Liver (tissue), 9 donors: Measurements from ENCODE around the gene LRRC46. TPM values are rescaled to one million over a fixed set of nuclear protein-coding genes. Genes with fewer than 3 reads are reported as not detected.

Experiments
- DNase-seq: peaks from one replicate; pipeline ENCODE4 v3.0.0-alpha.2; 2017; ENCODE audit warnings: low spot score
- H3K27ac ChIP-seq, 2 donors: one replicate each; pipeline ENCODE4 v1.7.0; 2013; ENCODE audit warnings: inconsistent platforms in 2 of 2, low read length in 2 of 2, control low read depth in 1 of 2, low read depth in 1 of 2, mild to moderate bottlenecking in 1 of 2
- H3K27me3 ChIP-seq, 4 donors: one replicate each; pipeline versions ENCODE4 v1.6.1 to v1.7.0; 2013; ENCODE audit warnings: low read length in 3 of 4, inconsistent platforms in 1 of 4, mild to moderate bottlenecking in 1 of 4, moderate library complexity in 1 of 4; ENCODE audit not compliant: control insufficient read depth in 4 of 4, insufficient read depth in 4 of 4
- H3K36me3 ChIP-seq, 4 donors: one replicate each; pipeline versions ENCODE4 v1.6.1 to v1.7.0; 2013; ENCODE audit warnings: low read length in 3 of 4, mild to moderate bottlenecking in 3 of 4, low read depth in 1 of 4, moderate library complexity in 1 of 4; ENCODE audit not compliant: control insufficient read depth in 4 of 4, insufficient read depth in 3 of 4
- H3K4me1 ChIP-seq, 4 donors: one replicate each; pipeline versions ENCODE4 v1.6.1 to v1.7.0; 2013; ENCODE audit warnings: low read length in 3 of 4, mild to moderate bottlenecking in 3 of 4, moderate library complexity in 1 of 4; ENCODE audit not compliant: control insufficient read depth in 4 of 4, insufficient read depth in 4 of 4
- H3K4me3 ChIP-seq, 3 donors: one replicate each; pipeline versions ENCODE4 v1.6.1 to v1.7.0; 2013; ENCODE audit warnings: low read length in 3 of 3, control low read depth in 1 of 3, low read depth in 1 of 3, mild to moderate bottlenecking in 1 of 3
- H3K9ac ChIP-seq, 2 donors: one replicate each; pipeline ENCODE4 v1.7.0; 2013; ENCODE audit warnings: low read length in 2 of 2, mild to moderate bottlenecking in 2 of 2, moderate library complexity in 2 of 2, control low read depth in 1 of 2, low read depth in 1 of 2
- H3K9me3 ChIP-seq, 4 donors: one replicate each; pipeline versions ENCODE4 v1.6.1 to v1.7.0; 2013; ENCODE audit warnings: low read length in 3 of 4; ENCODE audit not compliant: control insufficient read depth in 4 of 4
- ATF3 ChIP-seq: IDR thresholded peaks from 2 replicates; pipeline ENCODE4 v1.6.1; 2016; ENCODE audit warnings: antibody characterized with exemption
- CTCF ChIP-seq: fragments of 150-350 bp; IDR thresholded peaks from 2 replicates; pipeline ENCODE4 v1.5.1; 2017; ENCODE audit warnings: improper control_type of control experiment, low read depth, low read length; ENCODE audit not compliant: missing input control
- EGR1 ChIP-seq, 2 donors: IDR thresholded peaks; 2 replicates each; pipeline ENCODE4 v1.6.1; 2016 to 2018; ENCODE audit warnings: antibody characterized with exemption in 2 of 2, low read depth in 2 of 2
- FOXA1 ChIP-seq: IDR thresholded peaks from 2 replicates; pipeline ENCODE4 v1.6.1; 2016; ENCODE audit warnings: antibody characterized with exemption
- FOXA2 ChIP-seq: IDR thresholded peaks from 2 replicates; pipeline ENCODE4 v1.6.1; 2016; ENCODE audit warnings: antibody characterized with exemption
- GABPA ChIP-seq, 2 donors: IDR thresholded peaks in 1 of 2; conservative IDR thresholded peaks in 1 of 2; 2 replicates each; pipeline ENCODE4 v1.6.1; 2016; ENCODE audit warnings: antibody characterized with exemption in 2 of 2, mild to moderate bottlenecking in 1 of 2, moderate library complexity in 1 of 2
- HNF4A ChIP-seq, 2 donors: conservative IDR thresholded peaks; 2 replicates each; pipeline ENCODE4 v1.6.1; 2016; ENCODE audit warnings: antibody characterized with exemption in 2 of 2, mild to moderate bottlenecking in 2 of 2
- HNF4G ChIP-seq: IDR thresholded peaks from 2 replicates; pipeline ENCODE4 v1.6.1; 2016; ENCODE audit warnings: antibody characterized with exemption
- JUND ChIP-seq, 2 donors: IDR thresholded peaks; 2 replicates each; pipeline ENCODE4 v1.6.1; 2016; ENCODE audit warnings: antibody characterized with exemption in 2 of 2
- MAX ChIP-seq: IDR thresholded peaks from 2 replicates; pipeline ENCODE4 v1.6.1; 2016; ENCODE audit warnings: antibody characterized with exemption
- NR2F2 ChIP-seq: IDR thresholded peaks from 2 replicates; pipeline ENCODE4 v1.6.1; 2016; ENCODE audit warnings: antibody characterized with exemption
- RAD21 ChIP-seq, 2 donors: IDR thresholded peaks; 2 replicates each; pipeline ENCODE4 v1.6.1; 2016; ENCODE audit warnings: antibody characterized with exemption in 2 of 2, mild to moderate bottlenecking in 2 of 2
- REST ChIP-seq: IDR thresholded peaks from 2 replicates; pipeline ENCODE4 v1.6.1; 2016; ENCODE audit warnings: antibody characterized with exemption, mild to moderate bottlenecking
- RXRA ChIP-seq, 2 donors: IDR thresholded peaks; 2 replicates each; pipeline ENCODE4 v1.6.1; 2017 to 2018; ENCODE audit warnings: antibody characterized with exemption in 2 of 2, mild to moderate bottlenecking in 1 of 2
- SP1 ChIP-seq: IDR thresholded peaks from 2 replicates; pipeline ENCODE4 v1.6.1; 2018; ENCODE audit warnings: antibody characterized with exemption, mild to moderate bottlenecking
- TAF1 ChIP-seq: conservative IDR thresholded peaks from 2 replicates; pipeline ENCODE4 v1.6.1; 2016; ENCODE audit warnings: antibody characterized with exemption, mild to moderate bottlenecking
- YY1 ChIP-seq: IDR thresholded peaks from 2 replicates; pipeline ENCODE4 v1.6.1; 2016; ENCODE audit warnings: antibody characterized with exemption, mild to moderate bottlenecking
- ZBTB33 ChIP-seq: IDR thresholded peaks from 2 replicates; pipeline ENCODE4 v1.6.1; 2016; ENCODE audit warnings: antibody characterized with exemption
- WGBS: extraction: QIAGEN DNeasy Blood & Tissue Kit; methylation state at CpG from one replicate; pipeline ENCODE4 v1.1.7; 2013; 5-methylcytosine and 5-hydroxymethylcytosine counted together
- polyA plus RNA-seq, 2 donors: library from polyadenylated mRNA; stranded (reverse) in 1 of 2; unstranded in 1 of 2; fragments of 200-250 nt in 1 of 2; fragments of >200 nt in 1 of 2; fragmentation: Nextera tagmentation in 1 of 2; extraction: Ambion mirVana in 1 of 2; gene quantifications; one replicate each; pipeline versions ENCODE4 v1.2.1 to v1.2.3, GENCODE V29; 2013 to 2015
- total RNA-seq, 2 donors: library from RNA; depleted of rRNA; stranded (reverse); fragments of >200 nt; gene quantifications; one replicate each; pipeline ENCODE4 v1.2.3, GENCODE V29; 2014
- donor health status: healthy.
- donor health status: healthy.
- donor health status: healthy.
- donor health status: healthy.
- donor health status: healthy.

LRRC46 gene
- total and polyA plus RNA-seq, 4 donors, result under 0.01 to 0.43 (median 0.32) TPM

- Histone ChIP-seq H3K27ac (no peak overlapping the region), H3K9me3 (no peaks in the 10 kb centered on the region), H3K27me3 (peaks cover 0 to 23% (median 12%) of the 10 kb centered on the region in 4 donors), H3K9ac (no peak overlapping the region), H3K4me1 (peaks cover 3 to 17% (median 11%) of the 10 kb centered on the region in 4 donors), H3K4me3 (no peak overlapping the region), H3K36me3 (no peaks in the 10 kb centered on the region)
- no peak for DNase-seq
- TF ChIP-seq REST, result no peak
- no peak for TF ChIP-seq GABPA (IDR thresholded peaks at IDR 0.05 in 1 of 2, conservative IDR thresholded peaks at IDR 0.05 in 1 of 2)
- no peak for TF ChIP-seq RAD21 (IDR thresholded peaks at IDR 0.05)
- TF ChIP-seq FOXA1, result no peak
- no peak for TF ChIP-seq NR2F2
- no peak for TF ChIP-seq ATF3
- no peak for TF ChIP-seq RXRA (IDR thresholded peaks at IDR 0.05)
- TF ChIP-seq ZBTB33, result no peak
- no peak for TF ChIP-seq CTCF
- TF ChIP-seq EGR1 (IDR thresholded peaks at IDR 0.05; ENCODE audit: low read depth in 2 of 2), result no peak
- TF ChIP-seq MAX, result no peak
- no peak for TF ChIP-seq SP1
- no peak for TF ChIP-seq JUND (IDR thresholded peaks at IDR 0.05)
- no peak for TF ChIP-seq HNF4G
- no peak for TF ChIP-seq FOXA2
- TF ChIP-seq TAF1, result no peak
- no peak for TF ChIP-seq HNF4A (conservative IDR thresholded peaks at IDR 0.05)
- no peak for TF ChIP-seq YY1
- 36% methylated on average over 11 of the region's 11 CpGs for WGBS
Observed at GRCh38 chr17:47851764-47852112, 20.3 kb downstream of the LRRC46 start.
